Chondrocyte (in vitro differentiated cells): ENCODE data around the gene BPIFA1. TPM values are rescaled to one million over a fixed set of nuclear protein-coding genes. Genes with fewer than 3 reads are reported as not detected.

Experiments
- DNase-seq: peaks from one replicate; pipeline ENCODE4 v3.0.0; 2021; ENCODE audit warnings: mixed read lengths, low spot score
- H3K27ac Mint-ChIP-seq: one replicate; pipeline ENCODE4 v1.8.0; 2021; ENCODE audit warnings: mild to moderate bottlenecking, moderate library complexity, mixed read lengths; ENCODE audit not compliant: unreplicated experiment
- H3K27me3 Mint-ChIP-seq: 2 replicates; pipeline ENCODE4 v1.8.0; 2021; ENCODE audit warnings: low read depth, mixed read lengths
- H3K36me3 Mint-ChIP-seq: 2 replicates; pipeline ENCODE4 v1.8.0; 2021; ENCODE audit warnings: low read depth, mixed read lengths
- H3K4me1 Mint-ChIP-seq: 2 replicates; pipeline ENCODE4 v1.8.0; 2021; ENCODE audit warnings: low read depth, mild to moderate bottlenecking, mixed read lengths
- H3K4me3 Mint-ChIP-seq: one replicate; pipeline ENCODE4 v1.8.0; 2021; ENCODE audit warnings: mild to moderate bottlenecking, moderate library complexity, mixed read lengths; ENCODE audit not compliant: unreplicated experiment
- H3K9me3 Mint-ChIP-seq: 2 replicates; pipeline ENCODE4 v1.8.0; 2021; ENCODE audit warnings: low read depth, mixed read lengths
- CTCF ChIP-seq: fragments of 200-600 bp; sonication (generic); IDR thresholded peaks from 2 replicates; pipeline ENCODE4 v1.5.0; 2021; ENCODE audit warnings: antibody characterized with exemption, mild to moderate bottlenecking, moderate library complexity
- long read RNA-seq: library from polyadenylated mRNA; stranded (forward); transcript quantifications from one replicate; pipeline ENCODE4 v2.0.0, GENCODE V29; 2021
- total RNA-seq: library from RNA; stranded (reverse); gene quantifications from 3 replicates; pipeline ENCODE4 v1.2.1, GENCODE V29; 2021

BPIFA1 gene
- not detected in 3 replicates for total RNA-seq
- long read RNA-seq: 0 reads

GRCh38 chr20:33235696-33236095, at the start of gene BPIFA1:
Gene BPIFA1, plus strand, starts transcription at chr20:33235996. Its CDS starts 1,716 bp downstream, at chr20:33237712.
- H3K27ac Mint-ChIP-seq: no peak within 1 kb of the TSS
- peaks cover 69% of the 10 kb centered on the region for H3K27me3 Mint-ChIP-seq
- H3K36me3 Mint-ChIP-seq: no peaks in the 10 kb centered on the region
- H3K4me1 Mint-ChIP-seq: no peaks in the 10 kb centered on the region
- no peak for TF ChIP-seq CTCF
- H3K4me3 Mint-ChIP-seq: no peak within 1 kb of the TSS
- no peak for DNase-seq
- no peaks in the 10 kb centered on the region for H3K9me3 Mint-ChIP-seq

DNA sequence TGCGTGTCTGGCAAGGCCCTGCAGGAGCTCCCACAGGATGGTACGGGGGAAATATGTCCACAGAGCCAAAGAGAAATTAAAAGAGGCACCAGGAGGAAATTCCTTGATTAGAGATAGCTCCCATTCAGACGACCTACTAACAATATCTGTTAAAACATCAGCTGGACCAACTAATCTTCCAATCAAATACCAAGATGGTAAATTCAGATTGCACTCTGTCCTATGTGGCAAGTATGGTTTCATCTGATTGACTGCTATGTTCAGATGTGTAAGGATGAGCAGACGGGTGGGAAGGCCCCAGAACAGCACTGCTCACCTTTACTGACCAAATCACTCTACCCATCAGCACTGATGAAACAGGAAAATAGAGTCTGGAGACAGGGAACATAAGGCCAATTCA, 48.3 kb upstream of the BPIFA1 start:
- DNase-seq: no peak
- peaks cover 20% of the 10 kb centered on the region for H3K27me3 Mint-ChIP-seq
- no peak overlapping the region for H3K4me3 Mint-ChIP-seq
- no peak for TF ChIP-seq CTCF
- H3K27ac Mint-ChIP-seq: no peak overlapping the region
- no peaks in the 10 kb centered on the region for H3K4me1 Mint-ChIP-seq
- peaks cover 7% of the 10 kb centered on the region for H3K9me3 Mint-ChIP-seq
- no peaks in the 10 kb centered on the region for H3K36me3 Mint-ChIP-seq

DNA sequence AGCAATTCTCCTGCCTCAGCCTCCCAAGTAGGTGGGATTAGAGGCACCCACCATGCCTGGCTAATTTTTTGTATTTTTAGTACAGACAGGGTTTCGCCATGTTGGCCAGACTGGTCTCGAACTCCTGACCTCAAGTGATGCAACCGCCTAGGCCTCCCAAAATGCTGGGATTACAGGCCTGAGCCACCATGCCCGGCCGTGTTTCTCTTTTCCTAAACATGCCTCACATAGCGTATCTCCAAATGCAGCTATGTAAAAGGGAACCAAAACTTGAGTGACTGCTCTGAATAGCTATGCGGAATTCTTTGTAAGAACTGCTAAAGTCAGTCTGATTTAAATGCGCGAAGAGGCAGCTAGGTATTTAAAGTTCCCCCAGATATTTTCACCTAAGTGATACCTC, 47.4 kb upstream of the BPIFA1 start:
- Mint-ChIP-seq H3K36me3 (no peaks in the 10 kb centered on the region), H3K9me3 (peaks cover 1% of the 10 kb centered on the region), H3K4me1 (no peaks in the 10 kb centered on the region), H3K27me3 (peaks cover 18% of the 10 kb centered on the region), H3K4me3 (no peak overlapping the region), H3K27ac (no peak overlapping the region)
- DNase-seq: no peak
- no peak for TF ChIP-seq CTCF

DNA sequence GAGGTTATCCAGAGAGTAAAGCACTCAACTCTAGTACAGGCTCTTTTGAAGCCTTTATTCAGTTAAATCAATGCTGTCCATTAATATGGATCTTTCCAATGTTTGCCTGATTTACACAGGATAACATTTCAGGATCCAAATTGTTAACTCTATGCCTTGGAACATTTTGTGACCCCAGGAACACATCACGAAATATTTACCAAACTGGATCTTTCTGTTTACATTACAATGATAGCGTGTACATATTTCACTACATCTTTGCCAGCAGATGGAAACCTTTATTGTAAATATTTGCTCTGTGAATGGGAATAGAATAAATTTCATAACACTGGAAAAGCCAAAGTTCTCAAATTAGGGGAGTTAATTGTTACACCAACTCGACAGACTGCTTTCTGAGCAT, 44.3 kb upstream of the BPIFA1 start:
- H3K27me3 Mint-ChIP-seq: peaks cover 30% of the 10 kb centered on the region
- H3K4me1 Mint-ChIP-seq: no peaks in the 10 kb centered on the region

GRCh38 chr20:33191955-33192354, 43.8 kb upstream of the BPIFA1 start:
- no peak for DNase-seq
- Mint-ChIP-seq H3K9me3 (no peaks in the 10 kb centered on the region), H3K4me1 (no peaks in the 10 kb centered on the region), H3K27me3 (peaks cover 30% of the 10 kb centered on the region), H3K27ac (no peak overlapping the region), H3K4me3 (no peak overlapping the region), H3K36me3 (no peaks in the 10 kb centered on the region)
- no peak for TF ChIP-seq CTCF

More for the DNA sequence above, 44.3 kb upstream of the BPIFA1 start:
- no peaks in the 10 kb centered on the region for H3K9me3 Mint-ChIP-seq
- H3K4me3 Mint-ChIP-seq: no peak overlapping the region
- TF ChIP-seq CTCF: no peak
- H3K36me3 Mint-ChIP-seq: no peaks in the 10 kb centered on the region
- no peak overlapping the region for H3K27ac Mint-ChIP-seq
- no peak for DNase-seq
